HG02973 (cell line): ENCODE measurements around the gene CRLF2.
"Not testable (repeated sequence)": the region's sequence is repeated elsewhere in the genome, so short reads cannot be mapped to it uniquely, and the experiment has no call there.

Experiments used
- ATAC-seq: cut with Tn5 transposase; IDR thresholded peaks from one replicate; pipeline ENCODE4 v1.9.1; 2021; ENCODE audit warnings: moderate library complexity; ENCODE audit not compliant: unreplicated experiment

CRLF2 gene

DNA sequence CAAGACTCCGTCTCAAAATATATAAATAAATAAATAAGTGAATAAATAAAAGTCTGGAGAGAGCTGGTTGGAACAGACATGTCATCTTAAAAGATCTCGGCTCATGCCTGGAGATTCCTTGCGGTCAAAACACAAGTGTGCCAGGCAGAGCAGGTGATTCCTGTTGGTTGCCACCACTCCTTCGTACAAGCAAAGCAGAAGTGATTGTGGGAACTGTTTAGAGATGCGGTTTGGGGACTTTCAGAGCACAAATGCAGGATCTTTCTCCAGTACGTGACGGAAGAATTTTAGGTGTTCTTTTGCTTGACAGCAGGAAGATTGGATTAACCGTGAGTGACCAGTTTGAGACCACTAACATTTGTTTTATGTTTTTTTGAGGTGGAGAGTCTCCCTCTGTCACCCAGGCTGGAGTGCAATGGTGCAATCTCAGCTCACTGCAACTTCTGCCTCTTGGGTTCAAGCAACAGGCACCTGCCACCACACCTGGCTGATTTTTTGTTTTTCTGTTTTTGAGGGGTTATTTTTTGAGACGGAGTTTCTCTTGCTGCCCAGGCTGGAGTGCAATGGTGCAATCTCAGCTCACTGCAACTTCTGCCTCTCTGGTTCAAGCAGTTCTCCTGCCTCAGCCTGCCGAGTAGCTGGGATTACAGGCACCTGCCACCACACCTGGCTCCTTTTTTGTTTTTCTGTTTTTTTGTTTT lies 2.8 kb upstream of the CRLF2 start:
- ATAC-seq: no peak

DNA sequence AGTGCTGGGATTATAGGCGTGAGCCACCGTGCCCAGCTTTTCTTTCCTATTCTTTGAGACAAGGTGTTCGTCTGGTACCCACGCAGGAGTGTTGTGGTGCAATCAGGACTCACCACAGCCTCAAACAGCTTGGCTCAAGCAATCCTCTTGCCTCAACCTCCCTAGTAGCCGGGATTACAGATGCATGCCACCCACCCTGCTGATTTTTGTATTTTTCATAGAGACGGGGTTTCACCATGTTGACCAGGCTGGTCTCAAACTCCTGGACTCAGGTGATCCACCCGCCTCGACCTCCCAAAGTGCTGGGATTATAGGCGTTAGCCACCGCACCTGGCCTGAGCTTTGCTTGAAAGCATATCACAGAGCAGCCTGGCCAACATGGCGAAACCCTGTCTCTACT lies 1.5 kb upstream of the CRLF2 start:
- no peak for ATAC-seq

DNA sequence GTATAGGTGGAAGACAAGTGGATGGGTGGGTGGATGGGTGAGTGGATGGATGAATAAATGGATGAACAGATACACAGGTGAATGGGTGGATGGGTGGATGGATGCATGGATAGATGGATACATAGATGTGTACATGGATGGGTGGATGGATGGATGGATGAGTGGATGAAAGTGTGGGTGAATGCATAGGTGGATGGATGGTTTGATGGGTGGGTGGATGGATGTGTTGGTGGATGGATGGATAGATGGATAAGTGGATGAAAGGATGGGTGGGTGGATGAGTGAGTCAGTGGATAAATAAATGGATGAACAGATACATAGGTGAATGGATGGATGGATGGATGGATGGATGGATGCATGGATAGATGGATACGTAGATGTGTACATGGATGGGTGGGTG lies 1.6 kb downstream of the CRLF2 start:
- no peak for ATAC-seq

DNA sequence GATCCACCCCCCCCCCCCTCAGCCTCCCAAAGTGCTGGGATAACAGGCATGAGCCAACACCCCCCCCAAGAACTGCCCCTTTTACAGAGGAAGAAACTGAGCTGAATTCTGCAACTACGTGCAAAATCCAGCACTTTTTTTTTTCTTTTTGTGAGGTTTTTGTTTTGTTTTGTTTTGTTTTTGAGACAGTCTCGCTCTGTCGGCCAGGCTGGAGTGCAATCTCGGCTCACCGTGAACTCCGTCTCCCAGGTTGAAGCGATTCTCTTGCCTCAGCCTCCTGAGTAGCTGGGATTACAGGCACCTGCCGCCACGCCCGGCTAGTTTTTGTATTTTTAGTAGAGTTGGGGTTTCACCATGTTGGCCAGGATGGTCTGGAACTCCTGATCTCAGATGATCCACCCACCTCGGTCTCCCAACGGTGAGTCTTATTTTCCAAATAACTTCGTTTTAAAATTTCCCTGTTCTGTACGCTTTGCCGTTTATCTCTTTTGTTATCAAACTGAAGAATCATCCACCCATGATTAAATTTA lies 4.9 kb downstream of the CRLF2 start:
- ATAC-seq: no peak

DNA sequence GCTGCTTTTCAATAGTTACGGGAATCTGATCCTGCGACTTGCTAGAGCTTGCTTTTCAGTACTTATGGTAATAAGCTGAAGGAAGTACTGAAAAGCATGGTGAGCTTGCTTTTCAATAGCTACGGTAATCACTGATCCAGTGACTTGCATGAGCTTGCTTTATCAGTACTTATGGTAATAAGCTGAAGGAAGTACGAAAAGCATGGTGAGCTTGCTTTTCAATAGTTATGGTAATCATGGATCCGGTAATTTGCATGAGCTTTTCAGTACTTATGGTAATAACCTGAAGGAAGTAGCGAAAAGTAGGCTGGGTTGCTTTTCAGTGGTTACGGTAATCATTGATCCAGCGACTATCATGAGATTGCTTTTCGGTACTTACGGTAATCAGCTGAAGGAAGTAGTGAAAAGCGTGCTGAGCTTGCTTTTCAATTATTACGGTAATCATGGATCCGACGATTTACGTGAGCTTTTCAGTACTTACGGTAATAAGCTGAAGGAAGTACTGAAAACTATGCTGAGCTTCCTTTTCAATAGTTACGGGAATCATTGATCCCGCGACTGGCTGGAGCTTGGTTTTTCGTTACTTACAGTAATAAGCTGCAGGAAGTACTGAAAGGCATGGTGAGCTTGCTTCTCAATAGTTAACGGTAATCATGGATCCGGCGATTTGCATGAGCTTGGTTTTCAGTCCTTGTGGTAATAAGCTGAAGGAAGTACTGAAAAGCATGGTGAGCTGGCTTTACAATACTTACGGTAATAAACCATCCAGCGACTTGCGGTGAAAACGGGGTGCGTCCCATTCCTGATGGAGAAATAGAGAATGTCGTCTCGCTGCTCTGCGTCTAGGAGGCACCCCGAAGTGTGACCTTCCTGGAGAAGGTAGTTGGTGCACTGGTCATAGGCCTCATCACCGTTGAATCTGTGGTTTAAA lies 6.5 kb downstream of the CRLF2 start:
- peak; percentile 38 for ATAC-seq

DNA sequence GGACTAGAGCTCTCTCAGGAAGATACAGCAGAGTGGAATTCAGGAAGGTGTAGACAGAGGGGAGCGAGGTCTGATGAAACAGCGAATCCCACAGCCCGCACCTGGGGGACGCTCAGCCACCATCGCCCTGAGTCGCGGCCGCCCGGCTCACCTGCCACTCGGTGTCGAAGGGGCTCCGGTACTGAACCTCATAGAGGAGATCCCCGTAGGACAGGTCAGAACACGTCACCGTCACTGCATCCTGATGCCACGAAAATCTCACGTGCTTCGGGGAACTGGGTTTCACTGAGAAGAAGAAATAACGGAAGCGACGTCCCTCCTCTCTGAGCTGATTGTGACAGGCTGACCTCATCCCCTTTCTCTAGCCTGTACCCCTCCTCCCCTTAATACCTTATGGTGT lies 10.2 kb downstream of the CRLF2 start:
- ATAC-seq: no peak

DNA sequence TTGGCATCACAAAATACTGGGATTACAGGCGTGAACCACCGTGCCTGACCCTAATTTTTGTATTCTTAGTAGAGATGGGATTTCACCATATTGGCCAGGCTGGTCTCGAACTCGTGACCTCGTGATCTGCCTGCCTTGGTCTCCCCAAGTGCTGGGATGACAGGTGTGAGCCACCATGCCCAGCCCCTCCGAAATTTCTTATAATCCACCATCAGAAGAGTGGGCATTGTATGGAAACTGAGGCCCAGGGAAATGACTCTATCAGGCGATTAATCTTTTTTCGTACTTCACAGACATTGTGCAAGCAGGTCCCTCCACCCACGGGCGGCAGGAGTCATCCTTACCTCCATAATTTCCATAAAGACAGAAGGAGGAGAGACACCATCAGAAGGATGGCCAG lies 16.0 kb downstream of the CRLF2 start:
- no peak for ATAC-seq

DNA sequence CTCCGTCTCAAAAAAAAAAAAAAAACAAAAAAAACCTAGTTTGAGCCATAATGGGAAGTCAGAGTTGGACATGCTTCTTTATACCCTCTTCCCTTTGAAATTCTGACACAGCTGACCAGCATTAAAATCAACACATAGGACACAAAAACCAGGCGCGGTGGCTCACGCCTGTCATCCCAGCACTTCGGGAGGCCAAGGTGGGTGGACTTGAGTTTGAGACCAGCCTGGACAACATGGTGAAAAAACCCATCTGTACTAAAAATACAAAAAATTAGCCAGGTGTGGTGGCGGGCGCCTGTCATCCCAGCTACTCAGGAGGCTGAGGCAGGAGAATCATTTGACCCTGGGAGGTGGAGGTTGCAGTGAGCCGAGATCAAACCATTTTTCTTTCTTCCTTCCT lies 20.3 kb downstream of the CRLF2 start:
- not testable (repeated sequence) for ATAC-seq

DNA sequence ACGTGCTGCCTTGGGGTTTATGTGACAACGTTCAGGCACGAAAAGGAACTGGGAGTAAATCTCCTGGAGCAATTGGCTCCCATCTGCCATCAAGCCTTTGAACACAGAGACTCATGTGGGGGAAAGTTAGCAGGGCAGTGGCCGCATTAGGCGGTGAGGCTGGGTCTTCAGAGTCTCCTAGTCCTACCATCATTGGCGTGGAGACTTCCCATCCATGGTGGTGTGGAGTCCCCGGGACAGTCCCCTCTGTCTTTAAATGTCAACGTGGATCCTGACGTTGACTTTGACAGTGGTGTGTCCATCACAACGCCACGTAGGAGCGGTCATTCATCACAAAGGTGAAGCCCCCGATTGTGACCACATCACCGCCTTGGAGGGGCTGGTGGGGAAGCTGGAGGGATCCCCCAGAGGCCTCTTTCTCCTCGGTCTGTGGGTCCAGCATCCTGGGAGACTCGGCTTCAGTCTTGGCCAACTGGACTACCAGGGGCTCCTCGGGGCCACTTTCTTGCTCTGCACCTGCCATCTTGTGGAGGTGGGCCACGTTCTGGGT lies 21.8 kb downstream of the CRLF2 start:
- ATAC-seq: no peak

DNA sequence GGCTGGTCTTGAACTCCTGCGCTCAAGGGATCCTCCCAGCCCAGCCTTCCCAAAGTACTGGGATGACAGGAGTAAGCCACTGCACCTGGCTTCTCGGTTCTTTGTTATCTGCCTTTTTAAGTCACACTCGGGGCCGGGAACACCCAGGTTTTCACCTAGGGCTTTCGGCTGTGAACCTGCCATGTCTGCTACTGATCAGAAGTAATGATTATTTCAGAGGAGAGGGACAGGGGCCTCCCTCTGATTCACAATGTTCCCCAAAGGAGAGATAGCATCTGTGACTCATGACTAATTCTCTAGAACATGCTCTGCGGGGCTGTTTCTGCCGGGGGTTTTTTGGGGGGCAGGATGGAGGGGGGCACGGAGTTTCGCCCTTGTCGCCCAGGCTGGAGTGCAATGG lies 26.9 kb downstream of the CRLF2 start:
- ATAC-seq: no peak

DNA sequence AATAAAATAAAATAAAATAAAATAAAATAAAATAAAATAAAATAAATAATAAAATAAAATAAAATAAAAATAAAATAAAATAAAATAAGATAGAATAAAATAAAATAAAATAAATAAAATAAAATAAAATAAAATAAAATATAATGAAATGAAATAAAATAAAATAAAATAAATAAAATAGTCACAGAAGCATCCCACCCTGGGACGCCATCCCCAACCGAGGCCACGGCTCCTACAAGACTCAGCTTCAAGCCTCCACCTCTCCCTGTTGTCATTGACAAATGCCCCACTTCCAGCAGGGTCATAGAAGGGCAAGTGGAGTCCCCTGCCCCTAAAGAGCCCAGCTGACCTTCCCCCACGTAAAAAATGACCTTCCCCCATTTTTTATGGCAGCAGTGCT lies 30.2 kb downstream of the CRLF2 start:
- no peak for ATAC-seq

DNA sequence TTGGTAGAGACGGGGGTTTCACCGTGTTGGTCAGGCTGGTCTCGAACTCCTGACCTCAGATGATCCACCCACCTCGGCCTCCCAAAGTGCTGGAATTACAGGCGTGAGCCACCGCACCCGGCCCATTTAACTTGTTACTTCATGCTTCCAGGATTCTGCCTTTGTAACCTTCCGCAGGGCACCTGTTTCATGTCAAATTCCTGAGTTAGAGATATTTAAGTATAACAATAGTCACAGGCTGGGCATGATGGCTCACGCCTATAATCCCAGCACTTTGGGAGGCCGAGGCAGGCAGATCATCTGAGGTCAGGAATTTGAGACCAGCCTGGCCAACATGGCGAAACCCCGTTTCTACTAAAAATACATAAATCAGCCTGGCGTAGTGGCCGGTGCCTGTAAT lies 30.8 kb downstream of the CRLF2 start:
- not testable (repeated sequence) for ATAC-seq

DNA sequence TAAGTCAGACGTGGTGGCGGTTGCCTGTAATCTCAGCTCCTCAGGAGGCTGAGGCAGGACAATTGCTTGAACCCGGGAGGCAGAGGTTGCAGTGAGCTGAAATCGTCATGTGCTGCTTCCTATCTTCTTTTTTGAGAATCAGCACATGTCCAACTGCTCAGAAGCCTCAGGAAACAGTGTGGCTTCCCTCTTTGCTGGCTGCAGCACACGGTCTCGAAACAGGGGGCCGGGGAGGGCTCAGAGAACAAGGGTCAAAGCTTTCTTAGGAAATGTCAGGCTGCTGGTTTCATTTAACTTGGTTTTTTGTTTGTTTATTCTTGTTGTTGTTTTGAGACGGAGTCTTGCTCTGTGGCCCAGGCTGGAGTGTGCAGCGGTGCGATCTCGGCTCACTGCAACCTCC lies 31.3 kb downstream of the CRLF2 start:
- ATAC-seq: no peak

DNA sequence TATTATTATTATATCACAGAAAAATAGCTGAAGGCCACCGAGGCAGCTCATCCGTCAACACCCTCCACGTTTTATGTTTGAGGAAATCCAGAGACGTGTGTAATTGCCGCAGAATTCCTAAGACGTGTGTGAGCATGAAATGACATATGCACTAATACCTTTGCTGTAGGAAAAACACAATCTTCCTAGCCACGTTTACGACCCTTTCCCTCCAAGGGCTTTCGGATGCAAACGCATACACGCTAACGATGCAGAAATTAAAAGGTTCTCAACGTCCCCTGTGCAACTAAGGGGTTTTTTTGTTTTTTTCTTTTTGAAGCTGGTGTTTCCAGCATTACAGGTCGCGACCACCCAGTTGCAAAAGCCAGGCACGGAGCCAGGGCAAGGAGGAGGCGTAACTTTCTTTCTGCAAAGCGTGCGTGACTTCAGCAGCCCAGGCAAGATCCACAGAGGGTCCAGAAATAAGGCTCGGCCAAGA lies 33.8 kb downstream of the CRLF2 start:
- no peak for ATAC-seq

DNA sequence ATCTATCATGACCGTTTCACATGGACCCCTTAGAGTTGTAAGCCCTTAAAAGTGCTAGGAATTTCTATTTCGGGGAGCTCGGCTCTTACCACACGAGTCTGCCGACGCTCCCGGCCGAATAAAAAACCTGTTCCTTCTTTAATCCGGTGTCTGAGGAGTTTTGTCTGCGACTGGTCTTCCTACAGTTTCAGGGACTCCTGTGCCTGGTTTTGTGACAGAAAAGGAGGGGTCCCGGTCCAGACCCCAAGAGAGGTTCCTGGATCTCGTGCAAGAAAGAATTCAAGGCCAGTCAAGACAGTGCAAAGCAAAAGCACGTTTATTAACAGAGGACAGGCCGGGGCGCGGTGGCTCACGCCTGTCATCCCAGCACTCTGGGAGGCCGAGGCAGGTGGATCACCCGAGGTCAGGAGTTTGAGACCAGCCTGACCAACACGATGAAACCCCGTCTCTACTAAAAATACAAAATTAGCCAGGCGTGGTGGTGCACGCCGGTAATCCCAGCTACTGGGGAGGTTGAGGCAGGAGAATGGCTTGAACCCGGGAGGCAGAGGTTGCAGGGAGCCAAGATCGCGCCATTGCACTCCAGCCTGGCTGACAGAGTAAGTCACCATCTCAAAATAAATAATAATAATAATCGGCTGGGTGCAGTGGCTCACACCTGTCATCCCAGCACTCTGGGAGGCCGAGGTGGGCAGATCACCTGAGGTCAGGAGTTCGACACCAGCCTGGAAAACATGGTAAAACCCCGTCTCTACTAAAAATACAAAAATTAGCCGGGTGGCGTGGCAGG lies 35.7 kb downstream of the CRLF2 start:
- ATAC-seq: not testable (repeated sequence)

DNA sequence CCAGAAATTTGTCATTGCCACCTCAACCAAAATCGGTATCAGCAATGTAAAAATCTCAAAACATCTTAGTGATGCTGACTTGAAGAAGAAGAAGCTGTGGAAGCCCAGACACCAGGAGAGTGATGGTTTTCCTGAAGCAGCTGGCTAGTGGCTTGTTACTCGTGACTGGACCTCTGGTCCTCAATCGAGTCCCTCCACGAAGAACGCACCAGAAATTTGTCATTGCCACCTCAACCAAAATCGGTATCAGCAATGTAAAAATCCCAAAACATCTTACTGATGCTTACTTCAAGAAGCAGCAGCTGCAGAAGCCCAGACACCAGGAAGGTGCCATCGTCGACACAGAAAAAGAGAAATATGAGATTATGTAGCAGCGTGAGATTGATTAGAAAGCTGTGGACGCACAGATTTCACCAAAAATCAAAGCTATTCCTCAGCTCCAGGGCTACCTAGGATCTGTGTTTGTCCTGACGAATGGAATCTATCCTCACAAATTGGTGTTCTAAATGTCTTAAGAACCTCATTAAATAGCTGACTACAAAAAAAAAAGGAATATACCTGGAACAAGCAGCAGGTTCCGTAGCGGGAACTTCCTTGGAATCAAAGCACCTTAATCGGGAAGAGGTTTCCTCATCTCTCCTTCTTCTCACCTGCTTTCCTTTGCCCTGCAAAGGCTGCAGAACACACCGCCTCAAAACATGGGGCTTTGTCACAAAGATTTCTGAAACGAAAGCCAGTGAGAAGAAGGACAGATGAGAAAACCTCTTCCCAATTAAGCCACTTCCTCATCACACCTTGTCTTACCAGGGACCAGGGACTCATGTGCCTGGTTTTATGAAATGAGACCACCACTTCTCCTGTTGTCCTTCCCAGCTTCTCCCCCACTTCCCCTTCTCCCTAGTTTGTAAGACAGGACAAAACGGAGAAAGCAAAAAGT lies 37.6 kb downstream of the CRLF2 start:
- not testable (repeated sequence) for ATAC-seq

DNA sequence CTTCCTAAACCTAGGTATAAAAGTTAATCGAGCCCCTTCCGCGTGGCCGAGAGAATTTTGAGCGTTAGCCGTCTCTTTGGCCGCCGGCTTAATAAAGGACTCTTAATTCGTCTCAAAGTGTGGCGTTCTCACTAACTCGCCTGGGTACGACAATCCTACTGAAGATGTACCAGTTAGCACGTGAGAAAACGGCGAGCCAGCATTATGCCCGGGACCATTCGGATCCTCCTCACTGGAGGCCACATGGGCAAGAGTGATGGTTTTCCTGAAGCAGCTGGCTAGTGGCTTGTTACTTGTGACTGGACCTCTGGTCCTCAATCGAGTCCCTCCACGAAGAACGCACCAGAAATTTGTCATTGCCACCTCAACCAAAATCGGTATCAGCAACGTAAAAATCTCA lies 39.0 kb downstream of the CRLF2 start:
- not testable (repeated sequence) for ATAC-seq

DNA sequence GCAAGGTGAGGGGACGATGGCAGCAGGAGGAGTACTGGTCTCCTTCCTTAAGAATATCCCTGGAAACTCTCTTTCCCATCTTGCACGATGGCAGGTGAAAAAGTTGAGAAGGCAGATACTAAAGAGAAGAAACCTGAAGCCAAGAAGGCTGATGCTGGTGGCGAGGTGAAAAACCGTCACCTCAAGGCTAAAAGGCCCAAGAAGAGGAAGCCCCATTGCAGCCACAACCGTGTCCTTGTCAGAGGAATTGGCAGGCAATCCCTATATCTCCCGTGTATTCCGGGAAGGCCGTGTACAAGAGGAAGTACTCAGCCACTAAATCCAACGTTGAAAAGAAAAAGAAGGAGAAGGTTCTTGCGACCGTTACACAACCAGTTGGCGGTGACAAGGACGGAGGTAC lies 40.0 kb downstream of the CRLF2 start:
- ATAC-seq: no peak

DNA sequence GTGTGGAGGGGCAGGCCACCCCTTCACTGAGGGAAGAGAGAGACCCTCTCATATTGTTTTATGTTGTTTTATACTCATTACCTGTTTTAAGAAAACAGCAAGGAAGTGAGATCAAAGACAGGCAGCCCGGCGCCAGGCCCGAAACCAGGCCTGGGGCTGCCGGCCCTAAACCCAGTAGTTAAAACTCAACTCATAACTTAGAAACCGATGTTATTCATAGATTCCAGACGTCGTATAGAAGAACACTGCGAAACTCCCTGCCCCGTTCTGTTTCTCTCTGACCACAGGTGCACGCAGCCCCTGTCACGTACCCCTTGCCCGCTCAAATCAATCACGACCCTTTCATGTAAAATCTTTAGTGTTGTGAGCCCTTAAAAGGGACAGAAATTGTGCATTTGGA lies 40.5 kb downstream of the CRLF2 start:
- ATAC-seq: not testable (repeated sequence)

DNA sequence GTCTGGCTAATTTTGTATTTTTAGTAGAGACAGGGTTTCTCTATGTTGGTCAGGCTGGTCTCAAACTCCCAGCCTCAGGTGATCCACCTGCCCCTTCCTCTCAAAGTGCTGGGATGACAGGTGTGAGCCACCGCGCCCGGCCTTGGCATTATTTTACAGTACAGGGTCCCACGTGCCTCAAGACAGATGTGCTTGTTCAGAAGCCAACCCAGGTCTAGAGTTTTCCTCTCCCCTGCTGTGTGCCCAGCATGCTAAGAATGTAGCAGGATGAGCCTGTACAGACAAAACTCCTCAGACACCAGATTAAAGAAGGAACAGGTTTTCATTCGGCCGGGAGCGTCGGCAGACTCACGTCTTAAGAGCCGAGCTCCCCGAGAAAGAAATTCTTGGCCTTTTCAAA lies 42.2 kb downstream of the CRLF2 start:
- ATAC-seq: no peak
